ENCODE data around the gene GEMIN7.

GEMIN7 gene

GRCh38 chr19:45038931-45039893 lies 39.8 kb upstream of the GEMIN7 start, which contains the start of gene CLASRP:
CLASRP (plus strand) TSS chr19:45039045; CDS start chr19:45040213, 1,168 bp downstream.
- CTCF ChIA-PET, result interaction anchor here (0.8 to 8.7 kb wide), 10 partner anchors 10 to 299 kb away, joined by 3 to 85 read pairs (median 3); no protein-coding TSS in a partner anchor
- no peak for TF ChIP-seq CTCF (IDR thresholded peaks at IDR 0.05; ENCODE audit: insufficient read depth, low read length, missing control alignments)
- peak within 1 kb of the TSS; percentile 99 for H3K4me3 ChIP-seq (ENCODE audit: low read depth, low read length)
- POLR2A ChIA-PET, result interaction anchor here (0.6 to 1.5 kb wide), 10 partner anchors 10 to 266 kb away, joined by 3 to 4 read pairs (median 3); partner anchors contain the start of genes BLOC1S3, PPP1R37 and TRAPPC6A
- DNase-seq (ENCODE audit: low read depth, low spot score), result peak; percentile 36

GRCh38 chr19:45040059-45040771 lies 38.8 kb upstream of the GEMIN7 start:
- peak overlapping the region; percentile 99 for H3K4me3 ChIP-seq (ENCODE audit: low read depth, low read length)
- ChIA-PET POLR2A (interaction anchor here (0.6 kb wide), 1 partner anchor 25 kb away, joined by 4 read pairs; no protein-coding TSS in a partner anchor), CTCF (interaction anchor here (0.8 to 8.7 kb wide), 8 partner anchors 9 to 298 kb away, joined by 3 to 85 read pairs (median 3); no protein-coding TSS in a partner anchor)
- TF ChIP-seq CTCF (IDR thresholded peaks at IDR 0.05; ENCODE audit: insufficient read depth, low read length, missing control alignments), result no peak
- DNase-seq (ENCODE audit: low read depth, low spot score), result no peak

GRCh38 chr19:45041125-45041524 lies 37.9 kb upstream of the GEMIN7 start:
- no peak overlapping the region for H3K4me3 ChIP-seq (ENCODE audit: low read depth, low read length)
- TF ChIP-seq CTCF (IDR thresholded peaks at IDR 0.05; ENCODE audit: insufficient read depth, low read length, missing control alignments), result no peak
- no peak for DNase-seq (ENCODE audit: low read depth, low spot score)
- ChIA-PET POLR2A (no interaction called here), CTCF (interaction anchor here (1.2 to 8.7 kb wide), 3 partner anchors 8 to 19 kb away, joined by 3 to 85 read pairs (median 3); no protein-coding TSS in a partner anchor)

- no peak overlapping the region for H3K4me3 ChIP-seq (ENCODE audit: low read depth, low read length)
- no peak for DNase-seq (ENCODE audit: low read depth, low spot score)
- POLR2A ChIA-PET, result no interaction called here
- no peak for TF ChIP-seq CTCF (IDR thresholded peaks at IDR 0.05; ENCODE audit: insufficient read depth, low read length, missing control alignments)
- CTCF ChIA-PET, result interaction anchor here (1.5 to 8.7 kb wide), 2 partner anchors 15 to 56 kb away, joined by 4 to 85 read pairs; no protein-coding TSS in a partner anchor
These were observed 33.2 kb upstream of the GEMIN7 start for GRCh38 chr19:45045671-45046353.

GRCh38 chr19:45046355-45046754 lies 32.7 kb upstream of the GEMIN7 start:
- ChIA-PET POLR2A (no interaction called here), CTCF (interaction anchor here (1.0 to 8.7 kb wide), 4 partner anchors 13 to 56 kb away, joined by 3 to 85 read pairs (median 4); no protein-coding TSS in a partner anchor)
- no peak overlapping the region for H3K4me3 ChIP-seq (ENCODE audit: low read depth, low read length)
- DNase-seq (ENCODE audit: low read depth, low spot score), result no peak
- no peak for TF ChIP-seq CTCF (IDR thresholded peaks at IDR 0.05; ENCODE audit: insufficient read depth, low read length, missing control alignments)
